Nephron (organoid): ENCODE measurements around the gene PPRC1.

ENCODE experiments used
- H3K27ac Mint-ChIP-seq, 3 experiments: 2 replicates each; pipeline ENCODE4 v1.8.0; 2020; ENCODE audit warnings: mixed read lengths in 3 of 3, mild to moderate bottlenecking in 2 of 3, moderate library complexity in 1 of 3
- H3K27me3 Mint-ChIP-seq: 2 replicates; pipeline ENCODE4 v1.8.0; 2021; ENCODE audit warnings: low read depth, mild to moderate bottlenecking, moderate library complexity, mixed read lengths
- H3K36me3 Mint-ChIP-seq: 2 replicates; pipeline ENCODE4 v1.8.0; 2020; ENCODE audit warnings: low read depth, mixed read lengths
- H3K4me1 Mint-ChIP-seq: 2 replicates; pipeline ENCODE4 v1.8.0; 2020; ENCODE audit warnings: mixed read lengths
- H3K4me3 Mint-ChIP-seq, 3 experiments: 2 replicates each; pipeline ENCODE4 v1.8.0; 2020; ENCODE audit warnings: mild to moderate bottlenecking in 3 of 3, mixed read lengths in 3 of 3, moderate library complexity in 2 of 3
- H3K9me3 Mint-ChIP-seq: 2 replicates; pipeline ENCODE4 v1.8.0; 2020; ENCODE audit warnings: mixed read lengths
- CTCF ChIP-seq, 3 experiments: fragments of 200-600 bp; sonication (generic); IDR thresholded peaks; one replicate each; pipeline ENCODE4 v1.5.0; 2021; ENCODE audit warnings: antibody characterized with exemption in 3 of 3; ENCODE audit not compliant: unreplicated experiment in 3 of 3

Gene PPRC1

GRCh38 chr10:102163342-102163989, 30.6 kb downstream of the PPRC1 start:
- Mint-ChIP-seq H3K9me3 (no peaks in the 10 kb centered on the region), H3K27ac (no peak overlapping the region), H3K27me3 (peaks cover under 1% of the 10 kb centered on the region), H3K4me3 (no peak overlapping the region), H3K4me1 (no peaks in the 10 kb centered on the region), H3K36me3 (peaks cover 43% of the 10 kb centered on the region)
- TF ChIP-seq CTCF (IDR thresholded peaks at IDR 0.05; ENCODE audit: unreplicated experiment in 3 of 3): no peak

GRCh38 chr10:102167861-102168260, 35.0 kb downstream of the PPRC1 start:
- peaks cover 15% of the 10 kb centered on the region for H3K27me3 Mint-ChIP-seq
- H3K36me3 Mint-ChIP-seq: peaks cover 11% of the 10 kb centered on the region
- no peaks in the 10 kb centered on the region for H3K9me3 Mint-ChIP-seq
- TF ChIP-seq CTCF (IDR thresholded peaks at IDR 0.05; ENCODE audit: unreplicated experiment in 3 of 3): no peak
- H3K4me1 Mint-ChIP-seq: peaks cover 5% of the 10 kb centered on the region
- H3K4me3 Mint-ChIP-seq: no peak overlapping the region
- no peak overlapping the region for H3K27ac Mint-ChIP-seq

GRCh38 chr10:102170602-102171001, 37.8 kb downstream of the PPRC1 start:
- no peaks in the 10 kb centered on the region for H3K36me3 Mint-ChIP-seq
- peak overlapping the region; percentile 53 to 68 (median 62) for H3K4me3 Mint-ChIP-seq
- TF ChIP-seq CTCF (IDR thresholded peaks at IDR 0.05; ENCODE audit: unreplicated experiment in 3 of 3): no peak
- no peaks in the 10 kb centered on the region for H3K9me3 Mint-ChIP-seq
- H3K4me1 Mint-ChIP-seq: peaks cover 9% of the 10 kb centered on the region
- H3K27me3 Mint-ChIP-seq: peaks cover 15% of the 10 kb centered on the region
- H3K27ac Mint-ChIP-seq: no peak overlapping the region

GRCh38 chr10:102172288-102172687, 39.4 kb downstream of the PPRC1 start:
- H3K27ac Mint-ChIP-seq: no peak overlapping the region
- H3K9me3 Mint-ChIP-seq: no peaks in the 10 kb centered on the region
- H3K36me3 Mint-ChIP-seq: no peaks in the 10 kb centered on the region
- TF ChIP-seq CTCF (IDR thresholded peaks at IDR 0.05; ENCODE audit: unreplicated experiment in 3 of 3): no peak
- peak overlapping the region in 2 of 3 experiments; percentile 4 to 25 for H3K4me3 Mint-ChIP-seq
- peaks cover 11% of the 10 kb centered on the region for H3K4me1 Mint-ChIP-seq
- peaks cover 15% of the 10 kb centered on the region for H3K27me3 Mint-ChIP-seq

GRCh38 chr10:102175415-102175814, 42.6 kb downstream of the PPRC1 start:
- Mint-ChIP-seq H3K4me1 (peaks cover 11% of the 10 kb centered on the region), H3K36me3 (no peaks in the 10 kb centered on the region), H3K4me3 (no peak overlapping the region), H3K27me3 (peaks cover 12% of the 10 kb centered on the region), H3K9me3 (no peaks in the 10 kb centered on the region), H3K27ac (no peak overlapping the region)
- TF ChIP-seq CTCF (IDR thresholded peaks at IDR 0.05; ENCODE audit: unreplicated experiment in 3 of 3): no peak

GRCh38 chr10:102184606-102185005, 51.8 kb downstream of the PPRC1 start:
- H3K36me3 Mint-ChIP-seq: no peaks in the 10 kb centered on the region
- no peaks in the 10 kb centered on the region for H3K4me1 Mint-ChIP-seq

More at GRCh38 chr10:102184606-102185005, 51.8 kb downstream of the PPRC1 start:
- Mint-ChIP-seq H3K4me3 (no peak overlapping the region), H3K27ac (no peak overlapping the region), H3K27me3 (peaks cover 9% of the 10 kb centered on the region), H3K9me3 (peaks cover 23% of the 10 kb centered on the region)
- no peak for TF ChIP-seq CTCF (IDR thresholded peaks at IDR 0.05; ENCODE audit: unreplicated experiment in 3 of 3)
